ENCODE measurements around the gene XRCC4. TPM values are rescaled to one million over a fixed set of nuclear protein-coding genes. Genes with fewer than 3 reads are reported as not detected.

Gene XRCC4
- total RNA-seq, 1 experiment from 2014 or later, result 10.8 TPM

- no peak overlapping the region for H4K5ac ChIP-seq (ENCODE audit: insufficient read length, low read depth, low read length)
- no peak overlapping the region for H3K14ac ChIP-seq (ENCODE audit: insufficient read depth, low read length)
- no peak overlapping the region for H4K91ac ChIP-seq (ENCODE audit: insufficient read length, low read depth, low read length)
- no peak overlapping the region for H2AFZ ChIP-seq (ENCODE audit: low read length)
- TF ChIP-seq CTCF (conservative IDR thresholded peaks at IDR 0.05), result no peak
- Mint-ChIP-seq H3K4me1 (no peaks in the 10 kb centered on the region), H3K27me3 (ENCODE audit: low read depth) (no peaks in the 10 kb centered on the region), H3K36me3 (ENCODE audit: insufficient read depth in 1 of 3, low read depth in 3 of 3) (peaks cover 8 to 14% (median 8%) of the 10 kb centered on the region in 3 experiments), H3K9me3 (peaks cover 9% of the 10 kb centered on the region in 2 experiments), H3K4me3 (no peak overlapping the region), H3K27ac (no peak overlapping the region)
- no peak overlapping the region for H3K4me2 ChIP-seq (ENCODE audit: insufficient read depth, insufficient read length, low read length)
- no peak overlapping the region for H2BK5ac ChIP-seq (ENCODE audit: insufficient read length, low read length)
- no peak for DNase-seq
- no peaks in the 10 kb centered on the region for H3K79me1 ChIP-seq (ENCODE audit: insufficient read depth, low read depth, low read length, poor library complexity, severe bottlenecking)
- no peak overlapping the region for H2BK120ac ChIP-seq (ENCODE audit: low read depth, low read length, poor library complexity, severe bottlenecking)
- H3K23ac ChIP-seq (ENCODE audit: insufficient read length, low read depth, low read length), result no peak overlapping the region
- no peak overlapping the region for H2BK12ac ChIP-seq (ENCODE audit: insufficient read length, low read depth, low read length)
- no peak overlapping the region for H3K4ac ChIP-seq (ENCODE audit: low read depth, low read length)
- H3K18ac ChIP-seq (ENCODE audit: insufficient read length, low read depth, low read length), result no peak overlapping the region
- H3K4me1 ChIP-seq (ENCODE audit: insufficient read depth, low read length), result no peaks in the 10 kb centered on the region
- no peaks in the 10 kb centered on the region for H3K27me3 ChIP-seq (ENCODE audit: insufficient read depth, low read length)
- WGBS (ENCODE audit: extremely low coverage, insufficient read length, low lambda C conversion rate), result 100% methylated on average over 1 of the region's 3 CpGs
- H2BK20ac ChIP-seq (ENCODE audit: low read depth, low read length, poor library complexity, severe bottlenecking), result no peak overlapping the region
- H4K20me1 ChIP-seq (ENCODE audit: control insufficient read depth, insufficient read depth, insufficient read length), result no peaks in the 10 kb centered on the region
- H3K9ac ChIP-seq (ENCODE audit: extremely low read depth, insufficient read length, low read length), result no peak overlapping the region
- H3K9me3 ChIP-seq (ENCODE audit: control insufficient read depth, low read depth, low read length), result no peaks in the 10 kb centered on the region
- no peak overlapping the region for H2BK15ac ChIP-seq (ENCODE audit: low read depth, low read length)
- H2AK5ac ChIP-seq (ENCODE audit: insufficient read length, low read length), result no peak overlapping the region
- H3K56ac ChIP-seq (ENCODE audit: insufficient read length, low read depth, low read length), result no peak overlapping the region
- no peak overlapping the region for H3T11ph ChIP-seq (ENCODE audit: low read length)
- H3K27ac ChIP-seq (ENCODE audit: insufficient read length, low read depth, low read length), result no peak overlapping the region
- H3K79me2 ChIP-seq (ENCODE audit: insufficient read depth, low read length), result no peaks in the 10 kb centered on the region
- H3K23me2 ChIP-seq (ENCODE audit: insufficient read length, low read depth, low read length, poor library complexity, severe bottlenecking), result no peaks in the 10 kb centered on the region
- H4K8ac ChIP-seq (replicated peaks; ENCODE audit: insufficient read length, low read depth, low read length), result no peak overlapping the region
These were observed 30.5 kb downstream of the XRCC4 start for GRCh38 chr5:83107692-83108420.
